PC-3 (cell line): ENCODE results near the gene MFN2.

Experiments used
- EZH2phosphoT487 ChIP-seq: fragments of 300-600 bp; sonication (generic); IDR thresholded peaks from 2 replicates; pipeline ENCODE4 v1.6.1; 2018; ENCODE audit warnings: mild to moderate bottlenecking, antibody characterized with exemption, low read length, borderline replicate concordance
- TF ChIP-seq, protein P1 (sequence below): fragments of 300-600 bp; sonication (generic); conservative IDR thresholded peaks from 2 replicates; pipeline ENCODE4 v1.5.1; 2017; ENCODE audit warnings: antibody characterized with exemption, low read depth, mild to moderate bottlenecking, low read length

DNA sequence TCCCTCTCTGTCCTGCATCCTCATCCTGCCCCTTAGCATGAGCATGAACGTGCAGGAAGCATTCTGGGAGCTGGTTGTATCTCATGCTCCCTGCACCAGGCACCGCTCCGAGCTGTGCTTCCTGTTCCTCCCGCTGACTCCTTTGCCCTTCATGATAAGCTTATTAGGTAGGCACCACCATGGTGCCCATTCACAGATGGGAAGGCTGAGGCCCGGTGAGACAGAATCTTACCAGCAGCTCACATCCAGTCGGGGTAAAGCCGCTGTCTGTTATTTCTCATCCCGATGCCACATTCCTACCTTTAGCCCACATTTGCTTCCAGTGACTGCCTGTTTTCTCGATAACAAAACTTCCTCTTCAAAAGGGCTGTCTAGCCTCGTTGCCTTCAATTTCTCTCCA, 46.3 kb downstream of the MFN2 start:
- no peak for TF ChIP-seq EZH2phosphoT487
- TF ChIP-seq, protein P1, sequence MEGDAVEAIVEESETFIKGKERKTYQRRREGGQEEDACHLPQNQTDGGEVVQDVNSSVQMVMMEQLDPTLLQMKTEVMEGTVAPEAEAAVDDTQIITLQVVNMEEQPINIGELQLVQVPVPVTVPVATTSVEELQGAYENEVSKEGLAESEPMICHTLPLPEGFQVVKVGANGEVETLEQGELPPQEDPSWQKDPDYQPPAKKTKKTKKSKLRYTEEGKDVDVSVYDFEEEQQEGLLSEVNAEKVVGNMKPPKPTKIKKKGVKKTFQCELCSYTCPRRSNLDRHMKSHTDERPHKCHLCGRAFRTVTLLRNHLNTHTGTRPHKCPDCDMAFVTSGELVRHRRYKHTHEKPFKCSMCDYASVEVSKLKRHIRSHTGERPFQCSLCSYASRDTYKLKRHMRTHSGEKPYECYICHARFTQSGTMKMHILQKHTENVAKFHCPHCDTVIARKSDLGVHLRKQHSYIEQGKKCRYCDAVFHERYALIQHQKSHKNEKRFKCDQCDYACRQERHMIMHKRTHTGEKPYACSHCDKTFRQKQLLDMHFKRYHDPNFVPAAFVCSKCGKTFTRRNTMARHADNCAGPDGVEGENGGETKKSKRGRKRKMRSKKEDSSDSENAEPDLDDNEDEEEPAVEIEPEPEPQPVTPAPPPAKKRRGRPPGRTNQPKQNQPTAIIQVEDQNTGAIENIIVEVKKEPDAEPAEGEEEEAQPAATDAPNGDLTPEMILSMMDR = no peak
